ENCODE data around the gene THSD4. TPM values are rescaled to one million over a fixed set of nuclear protein-coding genes. Genes with fewer than 3 reads are reported as not detected.

THSD4 gene
- total RNA-seq, 1 donor, result 50.9 TPM

- H3K4me3 ChIP-seq (ENCODE audit: low read depth, low read length), result no peak overlapping the region
- no peak for TF ChIP-seq CTCF (IDR thresholded peaks at IDR 0.05; ENCODE audit: insufficient read depth, low read length)
- DNase-seq (ENCODE audit: low read depth), result peak; percentile 82
Observed at GRCh38 chr15:71761649-71762048, 646.4 kb downstream of the THSD4 start.

- H3K4me3 ChIP-seq (ENCODE audit: low read depth, low read length), result no peak overlapping the region
- no peak for DNase-seq (ENCODE audit: low read depth)
- TF ChIP-seq CTCF (IDR thresholded peaks at IDR 0.05; ENCODE audit: insufficient read depth, low read length), result no peak
Observed at GRCh38 chr15:71768184-71768583, 652.9 kb downstream of the THSD4 start.

- H3K4me3 ChIP-seq (ENCODE audit: low read depth, low read length), result no peak overlapping the region
- TF ChIP-seq CTCF (IDR thresholded peaks at IDR 0.05; ENCODE audit: insufficient read depth, low read length), result no peak
- peak; percentile 30 for DNase-seq (ENCODE audit: low read depth)
Observed at GRCh38 chr15:71773206-71773859, 658.1 kb downstream of the THSD4 start.

GRCh38 chr15:71775856-71776255 lies 660.6 kb downstream of the THSD4 start:
- no peak for DNase-seq (ENCODE audit: low read depth)

GRCh38 chr15:71776304-71776703 lies 661.0 kb downstream of the THSD4 start:
- H3K4me3 ChIP-seq (ENCODE audit: low read depth, low read length), result no peak overlapping the region
- no peak for TF ChIP-seq CTCF (IDR thresholded peaks at IDR 0.05; ENCODE audit: insufficient read depth, low read length)
- no peak for DNase-seq (ENCODE audit: low read depth)

More at GRCh38 chr15:71775856-71776255, 660.6 kb downstream of the THSD4 start:
- H3K4me3 ChIP-seq (ENCODE audit: low read depth, low read length), result no peak overlapping the region
- TF ChIP-seq CTCF (IDR thresholded peaks at IDR 0.05; ENCODE audit: insufficient read depth, low read length), result no peak

- DNase-seq (ENCODE audit: low read depth), result no peak
- no peak for TF ChIP-seq CTCF (IDR thresholded peaks at IDR 0.05; ENCODE audit: insufficient read depth, low read length)
- no peak overlapping the region for H3K4me3 ChIP-seq (ENCODE audit: low read depth, low read length)
Observed at GRCh38 chr15:71777216-71777943, 662.1 kb downstream of the THSD4 start.

All from fibroblast of the aortic adventitia (primary cell).